Measurements from ENCODE around the gene SCGB1A1.

The SCGB1A1 gene

GRCh38 chr11:62421996-62422395 lies 3.2 kb downstream of the SCGB1A1 start:
- no peak for DNase-seq (ENCODE audit: low spot score)

DNA sequence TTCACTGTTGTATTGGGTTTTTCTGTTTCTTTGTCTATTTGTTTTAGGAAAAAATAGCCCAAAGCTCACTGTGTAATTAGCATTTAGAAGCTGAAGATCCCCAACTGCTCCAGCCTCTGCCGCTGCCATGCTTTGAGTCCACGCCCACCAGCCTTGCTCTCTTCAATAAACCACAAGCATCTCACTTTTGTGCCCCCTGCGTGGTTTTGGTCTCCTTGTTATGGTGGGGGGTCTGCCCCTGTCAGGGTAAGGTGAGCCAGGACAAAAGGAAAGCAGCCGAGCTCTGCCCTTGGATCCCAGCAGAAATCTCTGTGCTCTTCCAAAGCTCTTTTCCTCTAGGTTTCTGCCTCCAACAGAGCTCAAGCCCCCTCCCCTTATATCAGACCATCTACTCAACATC lies 4.2 kb downstream of the SCGB1A1 start:
- no peak for DNase-seq (ENCODE audit: low spot score)

DNA sequence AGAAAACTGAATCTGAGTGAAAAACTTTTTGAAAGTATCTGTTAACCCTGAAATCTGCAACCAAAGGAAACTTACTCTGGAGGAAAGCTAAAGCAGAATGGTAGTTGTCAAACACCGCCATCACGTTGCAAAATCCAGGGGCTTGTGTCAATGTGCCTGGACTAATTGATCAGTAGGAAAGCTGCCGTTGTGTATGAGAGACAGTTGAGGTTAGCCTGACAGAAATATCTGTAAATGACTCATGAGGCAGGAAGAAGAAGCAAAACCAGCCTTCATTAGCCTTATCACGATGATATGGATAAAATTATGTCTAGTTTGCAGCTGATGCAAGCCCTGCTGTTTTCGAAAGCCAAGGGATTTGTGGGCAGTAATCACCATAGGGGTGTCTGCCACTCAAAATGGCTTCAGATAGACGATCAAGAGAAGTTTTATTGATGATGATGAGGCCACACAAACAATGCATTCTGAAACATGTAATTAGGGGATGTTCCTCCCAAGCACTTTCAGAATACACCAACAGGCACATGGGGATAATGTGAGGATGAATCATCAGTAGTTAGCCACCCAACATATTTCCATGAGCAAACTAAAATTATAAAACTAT lies 8.9 kb downstream of the SCGB1A1 start:
- DNase-seq (ENCODE audit: low spot score): peak; percentile 16

DNA sequence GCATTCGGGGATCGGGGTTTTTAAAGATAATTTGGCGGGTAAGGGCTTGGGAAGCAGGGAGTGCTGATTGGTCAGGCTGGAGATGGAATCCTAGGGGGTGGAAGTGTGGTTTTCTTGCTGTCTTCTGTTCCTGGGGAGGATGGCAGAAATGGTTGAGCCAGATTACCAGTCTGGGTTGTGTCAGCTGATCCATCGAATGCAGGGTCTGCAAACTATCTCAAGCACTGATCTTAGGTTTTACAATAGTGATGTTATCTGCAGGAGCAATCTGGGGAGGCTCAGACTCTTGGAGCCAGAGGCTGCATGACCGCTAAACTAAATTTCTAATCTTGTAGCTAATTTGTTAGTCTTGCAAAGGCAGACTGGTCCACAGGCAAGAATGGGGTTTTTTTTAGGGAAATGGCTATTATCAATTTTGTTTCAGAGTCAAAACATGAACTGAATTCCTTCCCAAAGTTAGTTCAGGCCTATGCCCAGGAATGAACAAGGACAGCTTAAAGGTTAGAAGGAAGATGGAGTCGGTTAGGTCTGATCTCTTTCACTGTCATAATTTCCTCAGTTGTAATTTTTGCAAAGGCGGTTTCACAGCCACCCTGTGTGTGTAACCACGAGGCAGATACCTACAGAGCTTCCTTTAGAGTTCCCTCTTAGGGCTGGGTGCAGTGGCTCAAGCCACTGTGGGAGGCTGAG lies 10.2 kb downstream of the SCGB1A1 start:
- no peak for DNase-seq (ENCODE audit: low spot score)

DNA sequence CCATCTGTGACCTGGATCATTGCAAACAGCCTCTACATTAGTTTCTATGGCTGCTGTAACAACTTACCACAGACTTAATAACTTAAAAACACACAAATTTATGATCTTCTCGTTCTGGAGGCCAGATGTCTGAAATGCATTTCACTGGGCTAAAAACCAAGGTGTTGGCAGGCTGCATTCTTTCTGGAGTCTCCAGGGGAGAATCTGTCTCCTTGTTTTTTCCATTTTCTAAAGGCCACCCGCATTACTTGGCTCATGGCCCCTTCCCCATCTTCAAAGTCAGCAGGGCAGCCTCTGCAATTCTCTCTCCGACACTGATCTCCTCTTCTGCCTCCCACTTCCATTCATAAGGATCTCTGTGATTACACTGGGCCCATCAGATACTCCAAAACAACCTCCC lies 11.6 kb downstream of the SCGB1A1 start:
- DNase-seq (ENCODE audit: low spot score): no peak

- no peak for DNase-seq (ENCODE audit: low spot score)
Measured at GRCh38 chr11:62431171-62431901, 12.5 kb downstream of the SCGB1A1 start.

- DNase-seq (ENCODE audit: low spot score): no peak
Measured at GRCh38 chr11:62432695-62433094, 13.9 kb downstream of the SCGB1A1 start.

- DNase-seq (ENCODE audit: low spot score): no peak
Measured at GRCh38 chr11:62433141-62433903, 14.5 kb downstream of the SCGB1A1 start.

GRCh38 chr11:62433904-62434276 lies 15.1 kb downstream of the SCGB1A1 start:
- DNase-seq (ENCODE audit: low spot score): no peak

- no peak for DNase-seq (ENCODE audit: low spot score)
Measured at GRCh38 chr11:62435846-62436660, 17.2 kb downstream of the SCGB1A1 start.

GRCh38 chr11:62437616-62438015 lies 18.8 kb downstream of the SCGB1A1 start:
- DNase-seq (ENCODE audit: low spot score): no peak

DNA sequence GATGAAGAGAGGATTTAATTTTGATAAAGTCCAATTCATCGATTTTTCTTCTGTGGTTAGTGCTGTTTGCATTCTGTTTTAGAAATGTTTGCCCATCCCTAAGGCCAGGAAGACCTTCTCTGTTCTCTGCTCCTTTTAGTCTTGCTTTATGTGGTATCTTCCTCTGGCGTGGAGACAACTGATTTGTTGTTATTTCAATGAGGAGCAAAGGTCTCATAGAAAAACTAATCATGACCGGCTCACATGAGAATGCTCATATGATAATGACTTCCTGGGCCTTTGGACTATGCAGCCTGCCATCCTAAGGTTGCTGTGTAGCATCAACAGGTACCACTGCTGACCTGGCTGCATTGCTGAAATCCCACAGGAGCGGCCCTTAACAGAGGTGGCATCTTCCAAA lies 19.8 kb downstream of the SCGB1A1 start:
- no peak for DNase-seq (ENCODE audit: low spot score)

GRCh38 chr11:62439785-62440602 lies 21.2 kb downstream of the SCGB1A1 start:
- DNase-seq (ENCODE audit: low spot score): no peak

GRCh38 chr11:62443390-62444235 lies 24.8 kb downstream of the SCGB1A1 start:
- DNase-seq (ENCODE audit: low spot score): no peak

- DNase-seq (ENCODE audit: low spot score): peak; percentile 12
Measured at GRCh38 chr11:62444236-62444833, 25.5 kb downstream of the SCGB1A1 start.

DNA sequence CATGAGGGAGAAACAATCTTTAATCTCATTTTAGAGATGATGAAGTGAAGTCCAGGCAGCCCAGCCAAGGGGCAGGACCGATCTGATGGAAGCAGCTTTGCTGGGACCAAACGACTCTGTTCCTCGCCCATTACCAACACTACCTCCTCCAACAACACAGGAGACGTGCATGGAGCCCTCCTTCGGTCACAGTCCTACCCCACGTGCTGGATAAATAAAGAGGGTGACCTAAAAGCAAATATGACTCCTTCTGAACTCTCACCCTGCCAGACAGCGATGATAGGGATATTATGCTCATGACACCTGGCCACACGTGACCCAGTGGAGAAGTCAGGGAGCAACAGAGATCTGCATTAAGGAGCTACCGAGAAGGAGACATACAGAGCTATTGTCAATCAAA lies 26.0 kb downstream of the SCGB1A1 start:
- no peak for DNase-seq (ENCODE audit: low spot score)

GRCh38 chr11:62445314-62445740 lies 26.5 kb downstream of the SCGB1A1 start:
- no peak for DNase-seq (ENCODE audit: low spot score)

DNA sequence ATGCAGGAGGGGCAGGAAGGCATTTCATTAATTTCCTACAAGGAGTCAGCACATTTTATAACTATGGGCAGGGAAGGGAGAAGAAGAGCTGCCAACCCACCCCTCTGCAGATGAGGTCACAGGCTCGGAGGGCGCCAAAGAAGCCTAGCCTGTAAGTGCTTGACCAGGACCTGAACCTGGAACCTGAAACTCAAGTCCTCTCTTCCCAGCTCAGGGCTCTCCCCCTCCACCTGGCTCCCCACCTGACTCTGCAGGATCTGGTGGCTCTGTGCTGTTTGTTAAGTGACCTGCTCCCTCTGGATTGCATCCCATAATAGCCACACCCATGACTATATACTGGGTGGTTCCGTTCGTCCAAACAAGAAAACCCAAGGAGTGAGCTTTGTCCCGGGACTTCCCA lies 27.3 kb downstream of the SCGB1A1 start:
- no peak for DNase-seq (ENCODE audit: low spot score)

DNA sequence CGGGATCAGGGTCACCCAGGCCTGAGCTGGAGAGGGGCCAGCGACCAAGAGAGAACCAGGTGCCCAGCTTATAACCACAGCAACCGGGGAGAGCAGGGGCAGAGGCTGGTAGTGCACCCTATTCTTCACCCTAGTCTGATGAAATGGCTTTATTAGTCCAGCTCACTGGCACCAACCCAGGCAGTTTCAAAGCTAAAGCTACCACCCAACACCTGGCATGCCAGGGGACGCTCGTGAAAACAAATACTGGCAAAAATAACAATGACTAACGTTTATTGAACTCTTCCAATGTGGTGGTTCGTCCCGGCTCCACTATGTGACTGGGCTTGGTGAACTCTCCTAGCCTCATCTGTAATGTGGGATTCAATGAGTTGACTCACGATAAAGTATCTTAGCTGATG lies 30.6 kb downstream of the SCGB1A1 start:
- DNase-seq (ENCODE audit: low spot score): no peak
